DMS153 treated with DMSO at 0.1 percent for 48 hours (cell line): ENCODE data around the gene RAB34.

Experiments
- DNase-seq: peaks from one replicate; lab custom pipeline; 2025; ENCODE audit not compliant: unreplicated experiment; lab: John Stamatoyannopoulos, UW

RAB34 gene

GRCh38 chr17:28688481-28688880, 29.2 kb downstream of the RAB34 start:
- DNase-seq: no peak

DNA sequence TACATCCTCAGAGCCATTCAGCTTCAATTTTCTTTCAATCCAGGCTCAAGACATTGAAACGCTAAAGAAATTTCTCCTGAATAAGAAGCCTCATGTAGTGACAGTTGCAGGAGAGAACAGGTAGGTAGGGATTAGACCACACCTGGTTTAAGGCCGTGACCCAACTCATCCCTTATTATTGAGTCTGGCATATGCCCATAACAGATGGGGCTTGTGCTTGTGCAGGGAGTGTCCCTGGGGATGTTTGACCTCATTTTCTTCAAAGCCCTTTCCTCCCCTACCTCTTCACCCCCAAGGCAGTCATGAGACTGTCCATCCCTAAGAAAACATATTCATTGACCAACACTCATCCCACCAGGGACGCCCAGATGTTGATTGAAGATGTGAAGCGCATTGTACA, 31.4 kb downstream of the RAB34 start:
- no peak for DNase-seq

GRCh38 chr17:28685366-28685765, 32.3 kb downstream of the RAB34 start:
- DNase-seq: no peak

DNA sequence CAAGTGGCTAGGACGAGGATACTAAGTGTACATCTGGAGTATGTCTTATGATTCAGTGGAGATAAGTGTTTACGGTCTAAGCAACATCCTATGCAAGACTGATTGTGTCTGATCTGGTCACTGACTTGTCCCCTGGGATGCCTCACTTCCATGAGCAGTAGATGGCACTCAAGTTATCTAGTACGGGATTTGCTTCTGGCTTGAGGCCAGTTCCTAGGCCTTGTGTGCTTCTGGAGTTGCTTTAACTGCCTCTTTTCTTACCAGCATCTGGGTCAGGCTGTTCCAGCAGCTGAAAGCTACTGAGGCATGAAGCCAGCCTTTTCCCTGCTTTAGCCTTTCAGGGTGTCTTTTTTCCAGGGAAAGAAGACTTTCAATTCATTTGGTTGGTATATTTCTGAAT, 32.7 kb downstream of the RAB34 start:
- DNase-seq: peak; percentile 18

DNA sequence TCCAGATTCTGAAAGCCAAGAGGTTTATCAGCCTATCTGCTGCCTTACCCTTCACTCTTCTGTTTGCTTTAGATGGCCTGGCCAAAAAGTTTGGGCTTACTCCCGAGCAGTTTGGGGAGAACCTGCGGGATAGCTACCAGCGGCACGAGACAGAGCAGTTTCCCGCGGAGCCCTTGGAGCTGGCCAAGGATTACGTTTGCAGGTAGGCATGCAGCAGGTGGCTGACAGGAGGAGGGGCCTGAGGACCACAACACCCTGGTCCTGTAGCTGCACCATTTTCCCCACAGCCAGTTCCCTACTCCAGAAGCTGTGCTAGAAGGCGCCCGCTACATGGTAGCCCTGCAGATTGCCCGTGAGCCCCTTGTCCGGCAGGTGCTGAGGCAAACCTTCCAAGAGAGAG, 35.0 kb downstream of the RAB34 start:
- DNase-seq: no peak

GRCh38 chr17:28675980-28676379, 41.7 kb downstream of the RAB34 start:
- peak; percentile 61 for DNase-seq

GRCh38 chr17:28675490-28675889, 42.2 kb downstream of the RAB34 start:
- no peak for DNase-seq

GRCh38 chr17:28669918-28670317, 47.8 kb downstream of the RAB34 start:
- DNase-seq: no peak

- no peak for DNase-seq
These were observed 49.8 kb downstream of the RAB34 start for GRCh38 chr17:28667870-28668269.

GRCh38 chr17:28665994-28666393, 51.7 kb downstream of the RAB34 start:
- no peak for DNase-seq
